Esophagus muscularis mucosa (tissue), 4 donors: ENCODE data around the gene LACC1.

ENCODE experiments used
- EP300 ChIP-seq: sonication (generic); formaldehyde crosslinking; IDR thresholded peaks from one replicate; pipeline ENCODE4 v1.6.1; 2017; ENCODE audit warnings: antibody characterized with exemption
- POLR2A ChIP-seq: fragments of 450-650 bp; IDR thresholded peaks from one replicate; pipeline ENCODE4 v1.6.1; 2017; ENCODE audit warnings: antibody characterized with exemption, moderate library complexity, mild to moderate bottlenecking, low read depth
- POLR2AphosphoS5 ChIP-seq, 2 donors: sonication (generic); formaldehyde crosslinking; IDR thresholded peaks; one replicate each; pipeline ENCODE4 v1.6.1; 2017; ENCODE audit warnings: antibody characterized with exemption in 2 of 2
- TF ChIP-seq, protein P1 (sequence below), 3 experiments: fragments of 200-600 bp in 2 of 3; fragments of 450-650 bp in 1 of 3; sonication (generic) in 2 of 3; IDR thresholded peaks; one replicate each; pipeline ENCODE4 v1.5.1; 2017 to 2019; ENCODE audit warnings: antibody characterized with exemption in 3 of 3, mild to moderate bottlenecking in 2 of 3, moderate library complexity in 1 of 3

DNA sequence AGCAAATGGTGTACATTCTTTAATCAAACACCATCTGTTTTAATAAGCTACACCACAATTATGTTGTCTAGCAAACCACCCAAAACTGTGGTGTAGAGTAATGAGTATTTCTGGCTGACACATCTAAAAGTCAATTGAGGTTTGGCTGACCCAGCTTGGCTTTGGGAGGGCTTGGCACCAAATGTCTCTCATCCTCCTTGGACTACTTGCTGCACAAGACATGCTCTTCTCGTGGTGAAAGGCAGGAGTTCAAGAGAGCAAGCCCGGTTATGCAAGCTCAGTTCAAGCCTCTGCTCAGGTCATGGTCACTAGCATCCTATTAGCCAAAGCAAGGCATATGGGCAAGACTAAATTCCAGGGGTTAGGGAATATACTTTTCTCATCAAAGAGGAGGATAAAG, 37.1 kb downstream of the LACC1 start:
- TF ChIP-seq, protein P1, sequence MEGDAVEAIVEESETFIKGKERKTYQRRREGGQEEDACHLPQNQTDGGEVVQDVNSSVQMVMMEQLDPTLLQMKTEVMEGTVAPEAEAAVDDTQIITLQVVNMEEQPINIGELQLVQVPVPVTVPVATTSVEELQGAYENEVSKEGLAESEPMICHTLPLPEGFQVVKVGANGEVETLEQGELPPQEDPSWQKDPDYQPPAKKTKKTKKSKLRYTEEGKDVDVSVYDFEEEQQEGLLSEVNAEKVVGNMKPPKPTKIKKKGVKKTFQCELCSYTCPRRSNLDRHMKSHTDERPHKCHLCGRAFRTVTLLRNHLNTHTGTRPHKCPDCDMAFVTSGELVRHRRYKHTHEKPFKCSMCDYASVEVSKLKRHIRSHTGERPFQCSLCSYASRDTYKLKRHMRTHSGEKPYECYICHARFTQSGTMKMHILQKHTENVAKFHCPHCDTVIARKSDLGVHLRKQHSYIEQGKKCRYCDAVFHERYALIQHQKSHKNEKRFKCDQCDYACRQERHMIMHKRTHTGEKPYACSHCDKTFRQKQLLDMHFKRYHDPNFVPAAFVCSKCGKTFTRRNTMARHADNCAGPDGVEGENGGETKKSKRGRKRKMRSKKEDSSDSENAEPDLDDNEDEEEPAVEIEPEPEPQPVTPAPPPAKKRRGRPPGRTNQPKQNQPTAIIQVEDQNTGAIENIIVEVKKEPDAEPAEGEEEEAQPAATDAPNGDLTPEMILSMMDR (IDR thresholded peaks at IDR 0.05): no peak
- TF ChIP-seq POLR2A (no peak), EP300 (no peak), POLR2AphosphoS5 (IDR thresholded peaks at IDR 0.05) (no peak)
